ENCODE measurements around the gene ZNF280A.

The ZNF280A gene

DNA sequence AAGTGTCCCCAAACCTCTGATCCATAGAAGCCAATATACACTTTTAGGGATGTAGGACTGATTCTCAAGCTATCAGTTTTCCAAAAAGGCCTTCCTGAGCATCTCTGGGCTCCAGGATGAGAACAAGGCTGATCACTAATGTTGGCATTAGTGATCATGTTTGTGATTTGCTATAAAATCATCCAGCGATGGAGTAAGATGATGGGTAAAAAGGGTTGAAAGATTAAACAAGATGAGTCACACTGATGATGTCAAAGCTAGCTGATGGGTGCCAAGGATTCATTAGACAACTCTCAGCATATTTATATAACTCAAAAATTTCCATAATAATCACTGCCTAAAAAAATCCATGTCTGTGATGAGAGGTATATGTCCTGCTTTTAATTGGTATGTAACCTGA, 54.3 kb downstream of the ZNF280A start:
- FAIRE-seq = no peak

DNA sequence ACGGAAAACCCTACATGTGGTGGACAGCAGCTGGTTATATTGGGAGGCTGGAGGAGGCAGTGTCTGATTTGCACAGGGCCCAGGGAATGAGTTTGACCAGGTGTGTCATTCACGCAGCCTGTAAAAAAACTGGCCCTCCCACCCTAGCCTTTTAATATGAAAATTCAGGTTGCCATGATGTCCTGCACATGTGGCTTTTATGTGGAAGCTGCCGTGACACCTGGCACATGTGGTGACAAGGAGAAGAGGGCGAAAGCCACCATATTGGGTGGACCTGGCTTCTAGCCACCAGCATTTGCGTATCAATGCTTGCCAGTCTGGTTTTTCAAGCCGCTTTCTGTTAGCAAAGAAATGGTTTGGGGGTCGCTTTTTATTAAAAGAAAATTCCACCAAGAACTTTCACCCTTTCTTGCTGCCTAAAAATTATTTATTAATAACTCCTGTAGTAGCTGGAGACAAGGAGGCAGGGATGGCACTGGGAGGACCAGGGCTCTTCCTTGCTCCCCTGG, 54.9 kb downstream of the ZNF280A start:
- no peak for FAIRE-seq

DNA sequence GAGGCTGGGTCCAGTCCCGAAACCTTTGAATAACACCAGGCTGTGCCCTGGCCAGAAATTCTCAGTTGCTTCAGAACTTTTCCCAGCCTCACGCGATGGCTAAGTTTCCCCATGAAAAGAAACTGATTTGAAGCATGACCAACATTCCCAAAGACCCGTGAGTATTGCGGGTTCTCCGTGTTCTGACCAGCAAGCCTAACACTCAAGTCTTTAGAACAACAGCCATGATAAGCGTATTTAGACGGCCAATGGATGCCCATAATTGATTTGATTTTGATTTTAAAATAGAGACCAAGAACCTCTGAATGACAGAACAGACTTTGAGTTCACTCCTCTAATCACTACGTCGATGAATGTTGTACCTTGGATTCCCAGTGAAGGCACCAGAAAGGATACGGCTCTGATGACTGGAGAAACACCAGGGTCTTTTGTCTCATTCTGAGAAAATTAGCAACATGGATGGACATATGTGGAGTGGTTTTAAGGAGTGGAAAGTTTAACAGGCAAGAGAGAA, 55.5 kb downstream of the ZNF280A start:
- FAIRE-seq = no peak

DNA sequence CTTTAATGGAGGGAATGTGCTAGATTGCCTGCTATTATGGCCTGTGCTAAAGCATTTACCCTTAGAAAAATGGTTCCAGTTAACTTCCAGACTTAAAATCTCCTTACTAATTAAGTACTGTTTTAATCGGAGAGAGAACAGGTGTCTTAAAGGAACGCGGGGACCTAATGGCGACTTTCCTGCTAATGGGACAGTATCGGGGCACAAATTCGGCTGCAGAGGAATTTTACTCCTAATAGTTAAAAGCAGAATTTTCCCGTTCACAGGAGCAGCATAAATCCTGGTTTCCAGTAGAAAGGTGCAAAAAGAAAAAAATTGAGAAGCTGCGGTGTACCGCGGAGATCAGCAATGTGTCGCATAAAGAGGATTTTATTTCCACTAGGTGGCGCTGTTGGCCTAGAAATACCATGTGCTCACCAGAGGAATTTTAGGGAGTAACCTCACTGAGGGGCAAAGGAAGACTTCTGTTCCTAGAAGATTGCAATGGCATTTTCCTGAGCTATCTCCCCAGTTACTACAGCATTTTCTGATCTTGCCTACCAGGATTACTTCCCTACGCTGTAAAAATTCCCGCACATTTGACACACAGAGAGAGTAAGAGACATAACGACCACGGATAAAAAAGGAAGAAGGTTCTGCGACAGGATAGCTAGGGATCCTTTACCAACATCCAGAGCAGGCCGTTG, 56.1 kb downstream of the ZNF280A start:
- no peak for FAIRE-seq

All from TTC549 (cell line).